AG10803 (cell line): Measurements from ENCODE around the gene NCK2.

Experiments
- DNase-seq: peaks from one replicate; pipeline ENCODE4 v3.0.0; 2010; ENCODE audit warnings: low read depth
- H3K4me3 ChIP-seq: 2 replicates; pipeline ENCODE4 v1.5.1; 2011; ENCODE audit warnings: mild to moderate bottlenecking, low read length, control low read depth
- CTCF ChIP-seq: conservative IDR thresholded peaks from 2 replicates; pipeline ENCODE4 v1.5.1; 2011; ENCODE audit warnings: mild to moderate bottlenecking, low read length, control low read depth, inconsistent platforms

NCK2 gene

GRCh38 chr2:105734762-105735538 lies 9.8 kb upstream of the NCK2 start:
- no peak for TF ChIP-seq CTCF
- peak; percentile 83 for DNase-seq
- no peak overlapping the region for H3K4me3 ChIP-seq

GRCh38 chr2:105736145-105736544 lies 8.6 kb upstream of the NCK2 start:
- no peak for TF ChIP-seq CTCF
- no peak overlapping the region for H3K4me3 ChIP-seq
- DNase-seq = no peak

GRCh38 chr2:105737980-105738657 lies 6.6 kb upstream of the NCK2 start:
- H3K4me3 ChIP-seq = no peak overlapping the region
- DNase-seq = no peak
- TF ChIP-seq CTCF = no peak

- TF ChIP-seq CTCF = no peak
- H3K4me3 ChIP-seq = no peak overlapping the region
- no peak for DNase-seq
These were observed 6.0 kb upstream of the NCK2 start for GRCh38 chr2:105738658-105739241.

- DNase-seq = no peak
- no peak overlapping the region for H3K4me3 ChIP-seq
- TF ChIP-seq CTCF = no peak
These were observed 5.3 kb upstream of the NCK2 start for GRCh38 chr2:105739426-105739825.

GRCh38 chr2:105739944-105740530 lies 4.7 kb upstream of the NCK2 start:
- no peak for TF ChIP-seq CTCF

More at GRCh38 chr2:105739944-105740530, 4.7 kb upstream of the NCK2 start:
- DNase-seq = no peak
- no peak overlapping the region for H3K4me3 ChIP-seq
